AG09319 (cell line): ENCODE results near the gene DHX35.

Source experiments
- DNase-seq: peaks from one replicate; pipeline ENCODE4 v3.0.0-alpha.2; 2010; ENCODE audit warnings: low read depth; ENCODE audit errors: extremely low read depth
- TF ChIP-seq, protein P1 (sequence below): IDR thresholded peaks from 2 replicates; pipeline ENCODE4 v1.5.1; 2011; ENCODE audit warnings: low read depth, mild to moderate bottlenecking, inconsistent platforms, low read length, moderate library complexity

The DHX35 gene

DNA sequence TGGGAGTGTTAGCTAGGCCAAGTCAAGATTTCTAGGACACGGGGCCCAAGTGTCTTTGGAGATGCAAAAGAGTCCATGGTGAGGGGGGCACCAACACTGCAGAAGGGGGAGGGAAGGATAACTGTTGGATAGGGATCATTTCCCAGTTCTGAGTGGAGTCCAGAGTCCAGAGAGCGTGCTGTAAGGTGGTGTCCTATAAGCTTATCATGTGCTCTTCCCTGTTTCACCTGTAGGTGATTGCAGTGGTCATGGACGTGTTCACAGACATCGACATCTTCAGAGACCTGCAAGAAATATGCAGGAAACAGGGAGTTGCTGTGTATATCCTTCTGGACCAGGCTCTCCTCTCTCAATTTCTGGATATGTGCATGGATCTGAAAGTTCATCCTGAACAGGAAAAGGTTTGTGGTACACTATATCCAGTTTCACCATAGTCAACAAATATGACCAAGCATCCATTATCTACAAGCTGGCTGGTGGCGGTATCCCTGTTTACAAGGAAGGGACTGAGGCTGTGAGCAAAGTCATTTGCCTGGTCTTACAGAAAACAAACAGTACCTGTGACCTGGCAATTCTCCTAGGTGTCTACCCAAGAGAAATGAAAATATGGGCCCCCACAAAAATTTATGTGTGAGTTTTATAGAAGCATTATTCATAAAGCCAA is 20.3 kb upstream of the DHX35 start:
- TF ChIP-seq, protein P1, sequence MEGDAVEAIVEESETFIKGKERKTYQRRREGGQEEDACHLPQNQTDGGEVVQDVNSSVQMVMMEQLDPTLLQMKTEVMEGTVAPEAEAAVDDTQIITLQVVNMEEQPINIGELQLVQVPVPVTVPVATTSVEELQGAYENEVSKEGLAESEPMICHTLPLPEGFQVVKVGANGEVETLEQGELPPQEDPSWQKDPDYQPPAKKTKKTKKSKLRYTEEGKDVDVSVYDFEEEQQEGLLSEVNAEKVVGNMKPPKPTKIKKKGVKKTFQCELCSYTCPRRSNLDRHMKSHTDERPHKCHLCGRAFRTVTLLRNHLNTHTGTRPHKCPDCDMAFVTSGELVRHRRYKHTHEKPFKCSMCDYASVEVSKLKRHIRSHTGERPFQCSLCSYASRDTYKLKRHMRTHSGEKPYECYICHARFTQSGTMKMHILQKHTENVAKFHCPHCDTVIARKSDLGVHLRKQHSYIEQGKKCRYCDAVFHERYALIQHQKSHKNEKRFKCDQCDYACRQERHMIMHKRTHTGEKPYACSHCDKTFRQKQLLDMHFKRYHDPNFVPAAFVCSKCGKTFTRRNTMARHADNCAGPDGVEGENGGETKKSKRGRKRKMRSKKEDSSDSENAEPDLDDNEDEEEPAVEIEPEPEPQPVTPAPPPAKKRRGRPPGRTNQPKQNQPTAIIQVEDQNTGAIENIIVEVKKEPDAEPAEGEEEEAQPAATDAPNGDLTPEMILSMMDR = no peak

DNA sequence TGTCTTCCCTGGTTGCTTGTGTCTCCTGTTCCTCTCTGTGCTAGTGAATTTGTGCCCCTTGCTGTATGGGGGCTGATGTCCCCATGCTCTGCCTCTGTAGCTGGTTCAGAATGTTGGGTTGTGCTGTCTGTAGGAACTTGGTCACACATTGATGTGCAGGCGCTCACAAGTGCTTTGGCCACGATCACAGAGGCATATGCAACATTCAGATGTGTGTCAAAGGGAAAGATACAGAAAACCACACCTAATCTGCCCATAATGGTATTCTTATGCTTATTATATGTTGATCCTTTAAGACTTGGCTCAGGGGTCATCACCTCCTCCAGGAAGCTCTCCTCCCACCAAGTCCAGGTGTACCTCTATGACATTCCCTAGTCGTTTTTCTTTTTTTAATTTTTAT is 17.1 kb upstream of the DHX35 start:
- TF ChIP-seq, protein P1 = no peak
- DNase-seq = no peak

More for the DNA sequence above, 20.3 kb upstream of the DHX35 start:
- no peak for DNase-seq

DNA sequence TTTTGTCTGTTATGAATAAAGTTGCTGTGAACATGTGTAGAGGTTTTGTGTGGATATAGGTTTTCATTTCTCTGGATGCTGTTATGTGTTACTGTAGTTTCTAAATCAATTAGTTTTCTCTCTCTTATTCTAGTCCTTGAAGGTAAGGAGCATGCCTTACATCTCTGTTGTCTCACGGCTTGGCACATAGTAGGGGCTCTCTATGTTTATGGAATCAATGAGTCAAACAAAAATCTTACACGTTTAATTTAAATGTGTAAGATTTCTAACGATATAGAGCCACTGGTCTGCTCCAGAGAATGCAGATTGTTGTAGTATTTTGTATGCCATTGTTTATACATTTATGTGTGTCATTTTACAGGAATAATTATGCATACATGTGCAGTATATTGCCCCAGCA is 15.3 kb upstream of the DHX35 start:
- no peak for DNase-seq
- TF ChIP-seq, protein P1 = no peak

DNA sequence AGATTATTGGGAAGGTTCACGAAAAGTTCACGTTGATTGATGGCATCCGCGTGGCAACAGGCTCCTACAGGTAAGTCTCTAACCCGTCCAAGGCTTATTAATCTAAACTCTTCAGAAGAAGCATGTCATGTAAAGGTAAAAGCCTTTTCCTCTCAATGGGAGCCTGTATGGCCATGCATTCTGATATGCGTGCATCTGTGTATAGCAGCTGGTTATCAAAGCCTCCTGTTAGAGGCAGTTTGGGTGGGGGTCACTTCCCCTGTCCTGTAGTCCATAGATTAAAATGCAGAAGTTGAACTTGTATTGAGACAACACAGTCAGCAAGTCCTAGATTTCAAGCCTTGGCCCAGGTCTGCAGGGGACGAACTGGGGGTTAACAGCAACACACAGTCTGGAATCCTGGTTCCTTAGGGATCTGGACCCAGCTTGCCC is 14.2 kb upstream of the DHX35 start:
- DNase-seq = no peak
- TF ChIP-seq, protein P1 = no peak

DNA sequence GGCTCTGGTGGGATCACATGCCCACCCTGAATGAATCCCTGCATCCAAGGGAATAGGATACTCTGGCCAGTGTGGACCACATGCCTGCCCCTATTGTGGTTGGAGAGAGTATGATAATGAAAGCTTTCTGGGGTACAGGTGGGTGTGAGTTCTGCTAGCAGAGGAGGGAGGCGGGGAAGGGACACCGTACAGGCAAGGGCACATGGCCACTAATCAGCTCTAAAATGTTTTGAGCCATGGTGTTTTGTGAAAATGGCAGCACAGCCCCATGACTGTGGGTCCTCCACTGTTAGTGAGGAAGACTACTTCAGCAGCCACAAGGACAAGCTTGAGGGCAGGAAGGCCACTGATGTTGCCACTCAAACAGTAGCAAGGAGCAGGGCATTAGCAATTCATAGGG is 11.9 kb upstream of the DHX35 start:
- TF ChIP-seq, protein P1 = no peak
- DNase-seq = no peak

DNA sequence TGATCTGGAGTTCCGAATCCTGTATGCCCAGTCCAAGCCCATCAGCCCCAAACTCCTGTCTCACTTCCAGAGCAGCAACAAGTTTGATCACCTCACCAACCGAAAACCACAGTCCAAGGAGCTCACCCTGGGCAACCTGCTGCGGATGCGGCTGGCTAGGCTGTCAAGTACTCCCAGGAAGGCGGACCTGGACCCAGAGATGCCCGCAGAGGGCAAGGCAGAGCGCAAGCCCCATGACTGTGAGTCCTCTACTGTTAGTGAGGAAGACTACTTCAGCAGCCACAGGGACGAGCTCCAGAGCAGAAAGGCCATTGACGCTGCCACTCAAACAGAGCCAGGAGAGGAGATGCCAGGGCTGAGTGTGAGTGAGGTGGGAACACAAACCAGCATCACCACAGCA is 10.5 kb upstream of the DHX35 start:
- no peak for DNase-seq
- TF ChIP-seq, protein P1 = no peak

DNA sequence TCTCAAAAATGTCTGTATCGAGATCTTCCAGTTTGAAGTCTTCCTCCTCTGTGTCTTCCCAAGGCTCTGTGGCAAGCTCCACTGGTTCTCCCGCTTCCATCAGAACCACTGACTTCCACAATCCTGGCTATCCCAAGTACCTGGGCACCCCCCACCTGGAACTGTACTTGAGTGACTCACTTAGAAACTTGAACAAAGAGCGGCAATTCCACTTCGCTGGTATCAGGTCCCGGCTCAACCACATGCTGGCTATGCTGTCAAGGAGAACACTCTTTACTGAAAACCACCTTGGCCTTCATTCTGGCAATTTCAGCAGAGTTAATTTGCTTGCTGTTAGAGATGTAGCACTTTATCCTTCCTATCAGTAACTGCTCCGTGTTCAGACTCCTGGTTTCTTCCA is 10.0 kb upstream of the DHX35 start:
- no peak for DNase-seq
- TF ChIP-seq, protein P1 = no peak
